NB4 (cell line): ENCODE results near the gene ASAP3.

Experiments
- POLR2A ChIP-seq: IDR thresholded peaks from 2 replicates; pipeline ENCODE4 v1.6.1; 2011; ENCODE audit warnings: mild to moderate bottlenecking; ENCODE audit not compliant: insufficient read length; ENCODE audit errors: extremely low read depth
- TF ChIP-seq, protein P1 (sequence below): IDR thresholded peaks from one replicate; pipeline ENCODE4 v1.5.1; 2012; ENCODE audit warnings: low read depth, low read length
- TF ChIP-seq, protein P2 (sequence below): IDR thresholded peaks from 2 replicates; pipeline ENCODE4 v1.6.1; 2011; ENCODE audit warnings: low read depth, low read length

DNA sequence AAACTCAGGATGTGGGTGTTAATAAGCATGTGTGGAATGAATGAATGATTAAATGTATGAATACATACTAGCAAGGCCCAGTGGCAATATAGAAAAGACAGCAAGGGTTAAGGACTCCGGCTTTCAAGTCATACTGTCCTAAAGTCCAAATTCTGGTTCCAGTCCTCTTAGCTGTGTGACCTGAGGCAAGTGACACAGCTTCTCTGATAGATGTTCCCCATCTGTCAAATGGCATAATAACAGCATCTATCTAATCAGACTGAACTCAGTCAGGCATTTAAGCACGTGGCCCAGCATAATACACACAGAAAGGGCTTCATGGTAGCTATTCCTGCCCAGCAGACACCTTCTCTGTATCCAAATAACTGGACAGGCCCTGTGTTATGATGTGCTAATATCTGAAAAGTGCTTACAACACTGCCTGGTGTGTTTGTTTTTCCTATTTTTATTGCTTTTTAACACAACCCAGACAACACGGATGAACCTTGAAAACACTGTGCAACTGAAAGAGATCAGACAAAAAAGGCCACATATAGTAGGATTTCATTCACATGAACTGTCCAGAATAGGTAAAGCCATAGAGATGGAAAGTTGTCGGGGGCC lies 12.4 kb downstream of the ASAP3 start:
- TF ChIP-seq, protein P1, sequence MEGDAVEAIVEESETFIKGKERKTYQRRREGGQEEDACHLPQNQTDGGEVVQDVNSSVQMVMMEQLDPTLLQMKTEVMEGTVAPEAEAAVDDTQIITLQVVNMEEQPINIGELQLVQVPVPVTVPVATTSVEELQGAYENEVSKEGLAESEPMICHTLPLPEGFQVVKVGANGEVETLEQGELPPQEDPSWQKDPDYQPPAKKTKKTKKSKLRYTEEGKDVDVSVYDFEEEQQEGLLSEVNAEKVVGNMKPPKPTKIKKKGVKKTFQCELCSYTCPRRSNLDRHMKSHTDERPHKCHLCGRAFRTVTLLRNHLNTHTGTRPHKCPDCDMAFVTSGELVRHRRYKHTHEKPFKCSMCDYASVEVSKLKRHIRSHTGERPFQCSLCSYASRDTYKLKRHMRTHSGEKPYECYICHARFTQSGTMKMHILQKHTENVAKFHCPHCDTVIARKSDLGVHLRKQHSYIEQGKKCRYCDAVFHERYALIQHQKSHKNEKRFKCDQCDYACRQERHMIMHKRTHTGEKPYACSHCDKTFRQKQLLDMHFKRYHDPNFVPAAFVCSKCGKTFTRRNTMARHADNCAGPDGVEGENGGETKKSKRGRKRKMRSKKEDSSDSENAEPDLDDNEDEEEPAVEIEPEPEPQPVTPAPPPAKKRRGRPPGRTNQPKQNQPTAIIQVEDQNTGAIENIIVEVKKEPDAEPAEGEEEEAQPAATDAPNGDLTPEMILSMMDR = no peak
- no peak for TF ChIP-seq POLR2A
- TF ChIP-seq, protein P2, sequence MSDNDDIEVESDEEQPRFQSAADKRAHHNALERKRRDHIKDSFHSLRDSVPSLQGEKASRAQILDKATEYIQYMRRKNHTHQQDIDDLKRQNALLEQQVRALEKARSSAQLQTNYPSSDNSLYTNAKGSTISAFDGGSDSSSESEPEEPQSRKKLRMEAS = no peak
